H1 (cell line): ENCODE results near the gene ZNF280B. TPM values are rescaled to one million over a fixed set of nuclear protein-coding genes. Genes with fewer than 3 reads are reported as not detected.

Experiments
- CBX5 ChIP-seq: fragments of 300-800, 300-1000 bp; sonication (generic); IDR thresholded peaks from 2 replicates; pipeline ENCODE4 v1.7.1; 2016; ENCODE audit warnings: antibody characterized with exemption, low read length, low read depth
- CHD7 ChIP-seq: fragments of 300-600 bp; sonication (generic); IDR thresholded peaks from 2 replicates; pipeline ENCODE4 v1.7.1; 2012; ENCODE audit warnings: low read length, moderate library complexity, mild to moderate bottlenecking, inconsistent platforms; ENCODE audit not compliant: insufficient replicate concordance
- FOSL1 ChIP-seq: IDR thresholded peaks from 2 replicates; pipeline ENCODE4 v1.6.1; 2011; ENCODE audit warnings: mild to moderate bottlenecking, low read depth, low read length, moderate library complexity; ENCODE audit not compliant: insufficient read depth
- GTF2F1 ChIP-seq: IDR thresholded peaks from 2 replicates; pipeline ENCODE4 v1.6.1; 2012; ENCODE audit warnings: low read depth, low read length, improper control_type of control experiment, borderline replicate concordance
- HDAC2 ChIP-seq, 2 experiments: fragments of 300-600 bp in 1 of 2; sonication (generic) in 1 of 2; IDR thresholded peaks; 2 replicates each; pipeline ENCODE4 v1.6.1; 2011 to 2012; ENCODE audit warnings: low read depth in 2 of 2, low read length in 2 of 2, mild to moderate bottlenecking in 2 of 2, moderate library complexity in 2 of 2, borderline replicate concordance in 1 of 2, inconsistent platforms in 1 of 2
- HDAC6 ChIP-seq: IDR thresholded peaks from one replicate; pipeline ENCODE4 v1.7.1; 2012; ENCODE audit warnings: low read depth, mild to moderate bottlenecking, inconsistent platforms, low read length, moderate library complexity
- PHF8 ChIP-seq: fragments of 200-600 bp; sonication (generic); conservative IDR thresholded peaks from 2 replicates; pipeline ENCODE4 v1.7.1; 2012; ENCODE audit warnings: low read depth, mild to moderate bottlenecking, inconsistent platforms, low read length, moderate library complexity
- POLR2AphosphoS5 ChIP-seq: IDR thresholded peaks from 2 replicates; pipeline ENCODE4 v1.6.1; 2011; ENCODE audit warnings: low read depth, low read length
- TAF1 ChIP-seq: IDR thresholded peaks from 2 replicates; pipeline ENCODE4 v1.6.1; 2011; ENCODE audit warnings: mild to moderate bottlenecking, low read depth, low read length
- TCF12 ChIP-seq: IDR thresholded peaks from 2 replicates; pipeline ENCODE4 v1.6.1; 2011; ENCODE audit warnings: low read depth, mild to moderate bottlenecking, low read length
- polyA plus RNA-seq, 7 experiments: library from polyadenylated mRNA; depleted of rRNA in 3 of 7; stranded (reverse) in 5 of 7; unstranded in 2 of 7; fragments of >200 nt in 5 of 7; fragments of 200-250 nt in 2 of 7; gene quantifications; 1 replicate in 5 of 7; 2 replicates in 1 of 7; 4 replicates in 1 of 7; pipeline versions ENCODE4 v1.2.1 to v1.2.3, GENCODE V29; 2011 to 2013; ENCODE audit warnings: missing spikeins in 2 of 7, mixed read lengths in 2 of 7
- total RNA-seq: library from RNA; stranded (reverse); fragmentation: NEBNext Ultra II Directional; extraction: Animal tissue kit (Norgen Biotek cat#: 25700); gene quantifications from 2 replicates; pipeline ENCODE4 v1.2.1, GENCODE V29; 2021

Gene ZNF280B
- total and polyA plus RNA-seq, 2 of the 8 experiments (the other 6 are each of a cell fraction or from before 2014, with no cell fraction given): 4.8 to 11.7 TPM

GRCh38 chr22:22474733-22475132 is 33.8 kb downstream of the ZNF280B start (continued):
- TF ChIP-seq CHD7 (no peak), POLR2AphosphoS5 (no peak), GTF2F1 (no peak), CBX5 (no peak), HDAC2 (IDR thresholded peaks at IDR 0.05; ENCODE audit: borderline replicate concordance in 1 of 2, low read depth in 2 of 2, low read length in 2 of 2) (no peak), TAF1 (no peak), PHF8 (no peak), TCF12 (no peak), HDAC6 (no peak), FOSL1 (no peak)
